ENCODE measurements around the gene C5. TPM values are rescaled to one million over a fixed set of nuclear protein-coding genes. Genes with fewer than 3 reads are reported as not detected.

C5 gene
- total and polyA plus RNA-seq, 2 donors from 2014 or later, result 3.5 to 4.6 TPM

DNA sequence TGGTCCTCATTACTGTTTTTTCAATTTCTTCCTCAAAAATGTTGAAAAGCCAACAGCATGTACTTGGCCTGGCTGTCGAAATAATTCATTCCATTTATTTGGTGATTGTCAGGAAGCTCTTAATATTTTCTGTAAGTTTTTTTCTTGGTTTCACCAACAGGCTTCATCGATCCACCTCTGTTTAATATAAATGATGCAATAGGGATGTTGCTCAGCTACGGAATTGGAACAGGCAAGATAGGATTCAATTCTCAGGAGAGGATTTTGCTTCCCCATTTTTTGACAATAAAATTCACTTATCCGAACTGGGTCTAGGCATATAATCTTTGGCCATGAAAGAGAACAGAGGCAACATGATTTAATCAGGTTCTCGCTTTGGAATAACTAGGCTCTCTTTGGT, 30.8 kb downstream of the C5 start:
- intact Hi-C loops (cut with DNase I), result no loop called here
- TF ChIP-seq CTCF (IDR thresholded peaks at IDR 0.05; ENCODE audit: borderline replicate concordance, extremely low read depth, insufficient read depth), result no peak
- no peak for FAIRE-seq

DNA sequence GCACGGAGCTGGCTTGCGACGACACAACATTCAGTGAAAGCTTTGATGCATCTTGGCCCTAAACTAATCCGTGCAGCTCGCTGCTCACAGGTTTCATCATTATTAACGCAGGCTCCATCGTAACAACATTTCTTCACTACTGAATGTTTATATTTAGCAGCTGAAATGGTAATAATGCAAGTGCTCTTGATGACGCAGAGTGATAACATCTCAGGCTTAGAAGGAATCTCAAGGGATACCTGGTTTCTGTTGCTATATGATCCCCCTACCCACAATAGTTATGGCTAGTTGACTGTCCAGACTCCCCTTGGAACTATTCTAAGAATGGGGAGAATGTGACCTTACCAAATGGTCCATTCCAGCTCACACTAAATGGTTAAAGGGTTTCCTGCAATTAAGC, 36.2 kb downstream of the C5 start:
- Histone ChIP-seq H3K36me3 (ENCODE audit: control insufficient read depth in 2 of 3, insufficient read depth in 3 of 3, low read length in 3 of 3) (no peaks in the 10 kb centered on the region), H3K4me1 (ENCODE audit: control insufficient read depth in 2 of 3, insufficient read depth in 2 of 3, low read depth in 1 of 3, low read length in 3 of 3) (no peaks in the 10 kb centered on the region), H3K9ac (ENCODE audit: low read length in 3 of 3) (no peak overlapping the region), H3K4me3 (ENCODE audit: low read length in 3 of 3) (no peak overlapping the region), H3K9me3 (ENCODE audit: control insufficient read depth in 2 of 3, insufficient read depth in 1 of 3, low read length in 3 of 3) (no peaks in the 10 kb centered on the region), H3K27ac (ENCODE audit: low read depth in 2 of 2, low read length in 2 of 2) (no peak overlapping the region), H3K27me3 (ENCODE audit: control insufficient read depth, insufficient read depth, low read length) (no peaks in the 10 kb centered on the region)
- peak in 2 of 5 donors; percentile 3 to 6 for DNase-seq
- intact Hi-C loops (cut with DNase I), result no loop called here
- no peak for TF ChIP-seq CTCF (IDR thresholded peaks at IDR 0.05; ENCODE audit: borderline replicate concordance, extremely low read depth, insufficient read depth)
- FAIRE-seq, result no peak

More for the DNA sequence above, 30.8 kb downstream of the C5 start:
- no peaks in the 10 kb centered on the region for H3K27me3 ChIP-seq (ENCODE audit: control insufficient read depth, insufficient read depth, low read length)
- no peaks in the 10 kb centered on the region for H3K36me3 ChIP-seq (ENCODE audit: control insufficient read depth in 2 of 3, insufficient read depth in 3 of 3, low read length in 3 of 3)
- H3K9me3 ChIP-seq (ENCODE audit: control insufficient read depth in 2 of 3, insufficient read depth in 1 of 3, low read length in 3 of 3), result no peaks in the 10 kb centered on the region
- no peak overlapping the region for H3K27ac ChIP-seq (ENCODE audit: low read depth in 2 of 2, low read length in 2 of 2)
- no peak for DNase-seq
- no peaks in the 10 kb centered on the region for H3K4me1 ChIP-seq (ENCODE audit: control insufficient read depth in 2 of 3, insufficient read depth in 2 of 3, low read depth in 1 of 3, low read length in 3 of 3)
- no peak overlapping the region for H3K9ac ChIP-seq (ENCODE audit: low read length in 3 of 3)
- no peak overlapping the region for H3K4me3 ChIP-seq (ENCODE audit: low read length in 3 of 3)

- no peak for TF ChIP-seq CTCF (IDR thresholded peaks at IDR 0.05; ENCODE audit: borderline replicate concordance, extremely low read depth, insufficient read depth)
- no peak overlapping the region for H3K9ac ChIP-seq (ENCODE audit: low read length in 3 of 3)
- no peak for DNase-seq
- H3K4me3 ChIP-seq (ENCODE audit: low read length in 3 of 3), result no peak overlapping the region
- H3K9me3 ChIP-seq (ENCODE audit: control insufficient read depth in 2 of 3, insufficient read depth in 1 of 3, low read length in 3 of 3), result no peaks in the 10 kb centered on the region
- H3K27ac ChIP-seq (ENCODE audit: low read depth in 2 of 2, low read length in 2 of 2), result no peak overlapping the region
- FAIRE-seq, result no peak
- no peaks in the 10 kb centered on the region for H3K4me1 ChIP-seq (ENCODE audit: control insufficient read depth in 2 of 3, insufficient read depth in 2 of 3, low read depth in 1 of 3, low read length in 3 of 3)
- H3K36me3 ChIP-seq (ENCODE audit: control insufficient read depth in 2 of 3, insufficient read depth in 3 of 3, low read length in 3 of 3), result peaks cover 0 to 2% (median 0%) of the 10 kb centered on the region in 3 donors
- H3K27me3 ChIP-seq (ENCODE audit: control insufficient read depth, insufficient read depth, low read length), result no peaks in the 10 kb centered on the region
- intact Hi-C loops (cut with DNase I), result no loop called here
Measured at GRCh38 chr9:121009650-121010049, 40.4 kb downstream of the C5 start.

- Histone ChIP-seq H3K27ac (ENCODE audit: low read depth in 2 of 2, low read length in 2 of 2) (no peak overlapping the region), H3K4me1 (ENCODE audit: control insufficient read depth in 2 of 3, insufficient read depth in 2 of 3, low read depth in 1 of 3, low read length in 3 of 3) (no peaks in the 10 kb centered on the region), H3K4me3 (ENCODE audit: low read length in 3 of 3) (no peak overlapping the region), H3K27me3 (ENCODE audit: control insufficient read depth, insufficient read depth, low read length) (no peaks in the 10 kb centered on the region), H3K9me3 (ENCODE audit: control insufficient read depth in 2 of 3, insufficient read depth in 1 of 3, low read length in 3 of 3) (no peaks in the 10 kb centered on the region), H3K36me3 (ENCODE audit: control insufficient read depth in 2 of 3, insufficient read depth in 3 of 3, low read length in 3 of 3) (no peaks in the 10 kb centered on the region), H3K9ac (ENCODE audit: low read length in 3 of 3) (no peak overlapping the region)
- TF ChIP-seq CTCF (IDR thresholded peaks at IDR 0.05; ENCODE audit: borderline replicate concordance, extremely low read depth, insufficient read depth), result no peak
- no peak for FAIRE-seq
- intact Hi-C loops (cut with DNase I), result no loop called here
- no peak for DNase-seq
Measured at GRCh38 chr9:120999317-120999716, 50.8 kb downstream of the C5 start.

All from kidney (tissue), 14 donors.